Activated T-helper 17 cell treated with anti-CD3 and anti-CD28 coated beads, Interleukin-2, amount 50 U/mL, for 72 hours (primary cell): Measurements from ENCODE around the gene MPZL1. TPM values are rescaled to one million over a fixed set of nuclear protein-coding genes. Genes with fewer than 3 reads are reported as not detected.
A peak's percentile ranks its signal among the peaks of the same experiment; 100 is the strongest.
"Not testable (repeated sequence)": the region's sequence is repeated elsewhere in the genome, so short reads cannot be mapped to it uniquely, and the experiment has no call there.

Source experiments
- ATAC-seq: fragments of 150-1000 bp; cut with Tn5 transposase; replicated peaks from 2 replicates; pipeline ENCODE4 v1.10.0; 2021; ENCODE audit warnings: mild to moderate bottlenecking, moderate library complexity
- H3K27ac Mint-ChIP-seq: one replicate; pipeline ENCODE4 v1.8.0; 2022; ENCODE audit warnings: mixed read lengths
- H3K27me3 Mint-ChIP-seq: one replicate; pipeline ENCODE4 v1.8.0; 2022; ENCODE audit warnings: mixed read lengths
- H3K36me3 Mint-ChIP-seq: one replicate; pipeline ENCODE4 v1.8.0; 2022; ENCODE audit warnings: low read depth, mild to moderate bottlenecking, mixed read lengths
- H3K4me1 Mint-ChIP-seq: one replicate; pipeline ENCODE4 v1.8.0; 2022; ENCODE audit warnings: mixed read lengths
- H3K4me3 Mint-ChIP-seq: one replicate; pipeline ENCODE4 v1.8.0; 2022; ENCODE audit warnings: mild to moderate bottlenecking, mixed read lengths
- H3K9me3 Mint-ChIP-seq: one replicate; pipeline ENCODE4 v1.8.0; 2022; ENCODE audit warnings: mixed read lengths
- total RNA-seq, 2 donors: library from RNA; stranded (reverse); gene quantifications; one replicate each; pipeline ENCODE4 v1.2.3, GENCODE V29; 2022

MPZL1 gene
- total RNA-seq, 2 donors from 2014 or later: 24.4 to 27.0 TPM

GRCh38 chr1:167800251-167800650 lies 78.5 kb downstream of the MPZL1 start:
- H3K9me3 Mint-ChIP-seq: no peaks in the 10 kb centered on the region
- H3K36me3 Mint-ChIP-seq: no peaks in the 10 kb centered on the region
- no peak overlapping the region for H3K4me3 Mint-ChIP-seq
- ATAC-seq: no peak
- H3K4me1 Mint-ChIP-seq: peaks cover 21% of the 10 kb centered on the region
- H3K27me3 Mint-ChIP-seq: no peaks in the 10 kb centered on the region
- H3K27ac Mint-ChIP-seq: no peak overlapping the region

- Mint-ChIP-seq H3K36me3 (no peaks in the 10 kb centered on the region), H3K27ac (no peak overlapping the region), H3K4me1 (peaks cover 24% of the 10 kb centered on the region), H3K4me3 (peak overlapping the region; percentile 79), H3K9me3 (no peaks in the 10 kb centered on the region), H3K27me3 (no peaks in the 10 kb centered on the region)
- ATAC-seq: no peak
Observed at GRCh38 chr1:167802235-167802634, 80.5 kb downstream of the MPZL1 start.

- Mint-ChIP-seq H3K36me3 (no peaks in the 10 kb centered on the region), H3K27me3 (no peaks in the 10 kb centered on the region), H3K27ac (peak overlapping the region; percentile 91), H3K4me3 (peak overlapping the region; percentile 79), H3K9me3 (no peaks in the 10 kb centered on the region), H3K4me1 (peaks cover 27% of the 10 kb centered on the region)
- peak; percentile 89 for ATAC-seq
Observed at GRCh38 chr1:167803358-167804207, 81.8 kb downstream of the MPZL1 start.

GRCh38 chr1:167805041-167805556 lies 83.3 kb downstream of the MPZL1 start:
- peak overlapping the region; percentile 91 for H3K27ac Mint-ChIP-seq
- peak; percentile 70 for ATAC-seq
- H3K9me3 Mint-ChIP-seq: no peaks in the 10 kb centered on the region
- H3K27me3 Mint-ChIP-seq: peaks cover 3% of the 10 kb centered on the region
- H3K36me3 Mint-ChIP-seq: no peaks in the 10 kb centered on the region
- peak overlapping the region; percentile 79 for H3K4me3 Mint-ChIP-seq
- H3K4me1 Mint-ChIP-seq: peaks cover 27% of the 10 kb centered on the region

- not testable (repeated sequence) for H3K9me3 Mint-ChIP-seq, H3K4me3 Mint-ChIP-seq, ATAC-seq, H3K27me3 Mint-ChIP-seq, H3K36me3 Mint-ChIP-seq, H3K27ac Mint-ChIP-seq
- peaks cover 27% of the 10 kb centered on the region for H3K4me1 Mint-ChIP-seq
Observed at GRCh38 chr1:167806235-167806634, 84.5 kb downstream of the MPZL1 start.

GRCh38 chr1:167806676-167807075 lies 84.9 kb downstream of the MPZL1 start:
- not testable (repeated sequence) for ATAC-seq, H3K4me3 Mint-ChIP-seq, H3K27ac Mint-ChIP-seq, H3K9me3 Mint-ChIP-seq, H3K36me3 Mint-ChIP-seq, H3K27me3 Mint-ChIP-seq
- H3K4me1 Mint-ChIP-seq: peaks cover 27% of the 10 kb centered on the region

- peaks cover 13% of the 10 kb centered on the region for H3K9me3 Mint-ChIP-seq
- no peaks in the 10 kb centered on the region for H3K36me3 Mint-ChIP-seq
- H3K4me1 Mint-ChIP-seq: peaks cover 26% of the 10 kb centered on the region
- peaks cover 4% of the 10 kb centered on the region for H3K27me3 Mint-ChIP-seq
- H3K4me3 Mint-ChIP-seq: no peak overlapping the region
- ATAC-seq: peak; percentile 13
- H3K27ac Mint-ChIP-seq: peak overlapping the region; percentile 4
Observed at GRCh38 chr1:167808104-167808503, 86.3 kb downstream of the MPZL1 start.

GRCh38 chr1:167808690-167809089 lies 86.9 kb downstream of the MPZL1 start:
- H3K4me1 Mint-ChIP-seq: peaks cover 21% of the 10 kb centered on the region
- ATAC-seq: no peak
- H3K36me3 Mint-ChIP-seq: no peaks in the 10 kb centered on the region
- peaks cover 15% of the 10 kb centered on the region for H3K9me3 Mint-ChIP-seq
- H3K4me3 Mint-ChIP-seq: no peak overlapping the region
- H3K27me3 Mint-ChIP-seq: peaks cover 4% of the 10 kb centered on the region
- peak overlapping the region; percentile 4 for H3K27ac Mint-ChIP-seq

GRCh38 chr1:167812972-167813371 lies 91.2 kb downstream of the MPZL1 start:
- Mint-ChIP-seq H3K4me3 (no peak overlapping the region), H3K4me1 (peaks cover 3% of the 10 kb centered on the region), H3K9me3 (peaks cover 29% of the 10 kb centered on the region), H3K27ac (no peak overlapping the region), H3K36me3 (no peaks in the 10 kb centered on the region), H3K27me3 (peaks cover 4% of the 10 kb centered on the region)
- ATAC-seq: no peak

GRCh38 chr1:167815650-167816049 lies 93.9 kb downstream of the MPZL1 start:
- peaks cover 4% of the 10 kb centered on the region for H3K27me3 Mint-ChIP-seq
- no peak for ATAC-seq
- no peak overlapping the region for H3K27ac Mint-ChIP-seq
- no peaks in the 10 kb centered on the region for H3K36me3 Mint-ChIP-seq
- H3K9me3 Mint-ChIP-seq: peaks cover 33% of the 10 kb centered on the region
- H3K4me1 Mint-ChIP-seq: peaks cover 6% of the 10 kb centered on the region
- no peak overlapping the region for H3K4me3 Mint-ChIP-seq

- Mint-ChIP-seq H3K9me3 (peaks cover 14% of the 10 kb centered on the region), H3K4me3 (peak overlapping the region; percentile 68), H3K27me3 (peaks cover 9% of the 10 kb centered on the region), H3K27ac (peak overlapping the region; percentile 62), H3K4me1 (peaks cover 16% of the 10 kb centered on the region), H3K36me3 (no peaks in the 10 kb centered on the region)
- peak; percentile 94 for ATAC-seq
Observed at GRCh38 chr1:167819849-167820683, 98.3 kb downstream of the MPZL1 start.

GRCh38 chr1:167820684-167821355 lies 99.0 kb downstream of the MPZL1 start:
- peaks cover 7% of the 10 kb centered on the region for H3K9me3 Mint-ChIP-seq
- H3K27ac Mint-ChIP-seq: no peak overlapping the region
- no peak for ATAC-seq
- H3K4me3 Mint-ChIP-seq: peak overlapping the region; percentile 68
- H3K4me1 Mint-ChIP-seq: peaks cover 16% of the 10 kb centered on the region
- H3K36me3 Mint-ChIP-seq: no peaks in the 10 kb centered on the region
- peaks cover 9% of the 10 kb centered on the region for H3K27me3 Mint-ChIP-seq

- Mint-ChIP-seq H3K4me1 (peaks cover 16% of the 10 kb centered on the region), H3K36me3 (no peaks in the 10 kb centered on the region), H3K27me3 (peaks cover 9% of the 10 kb centered on the region), H3K27ac (no peak overlapping the region), H3K4me3 (peak overlapping the region; percentile 20), H3K9me3 (peaks cover 4% of the 10 kb centered on the region)
- no peak for ATAC-seq
Observed at GRCh38 chr1:167821356-167821685, 99.5 kb downstream of the MPZL1 start.

- Mint-ChIP-seq H3K4me1 (peaks cover 16% of the 10 kb centered on the region), H3K27ac (peak overlapping the region; percentile 66), H3K4me3 (no peak overlapping the region), H3K36me3 (no peaks in the 10 kb centered on the region), H3K27me3 (peaks cover 9% of the 10 kb centered on the region), H3K9me3 (peaks cover 4% of the 10 kb centered on the region)
- no peak for ATAC-seq
Observed at GRCh38 chr1:167821969-167822685, 100.3 kb downstream of the MPZL1 start.
